ENCODE data around the gene RASGEF1B.

Gene RASGEF1B

DNA sequence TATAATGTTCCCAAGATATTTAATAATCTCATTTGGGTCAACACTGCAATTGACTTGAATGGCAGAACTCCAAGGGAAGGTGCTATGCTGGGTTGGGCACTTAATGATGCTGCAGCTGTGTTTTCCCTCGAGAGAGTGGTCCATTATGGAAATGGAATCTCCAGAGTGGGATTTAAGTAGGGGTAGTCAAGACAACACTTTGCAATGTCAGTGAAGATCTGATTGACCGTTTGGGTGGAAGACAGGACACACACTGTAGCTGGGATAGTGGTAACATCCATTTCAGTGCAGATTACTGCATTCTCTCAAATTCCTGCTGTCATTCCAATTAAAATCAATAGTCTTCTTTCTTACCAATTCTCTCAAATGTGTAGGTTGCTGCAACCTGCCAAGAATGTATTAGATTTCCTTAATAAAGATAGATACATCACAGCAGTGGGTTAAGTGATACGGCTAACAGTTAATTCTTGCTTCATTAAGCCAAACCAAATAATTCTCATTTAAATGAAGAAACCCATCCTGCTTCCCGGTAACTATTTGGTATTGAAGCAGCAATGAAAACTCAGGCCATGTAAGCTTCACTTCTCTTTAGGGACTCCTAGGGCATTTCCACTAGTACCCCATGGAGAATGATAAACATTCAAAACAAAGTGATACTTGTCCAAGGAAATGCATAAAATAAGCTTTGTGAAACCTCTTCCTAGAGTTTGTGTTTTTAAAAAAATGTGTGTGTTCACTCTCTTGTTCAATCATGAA lies 40.5 kb upstream of the RASGEF1B start:
- H3K4me3 ChIP-seq (ENCODE audit: low read length), result no peak overlapping the region
- TF ChIP-seq CTCF (IDR thresholded peaks at IDR 0.05; ENCODE audit: insufficient read depth, low read depth, low read length, missing control alignments), result no peak
- no peak for DNase-seq (ENCODE audit: low read depth)

- no peak overlapping the region for H3K4me3 ChIP-seq (ENCODE audit: low read length)
- DNase-seq (ENCODE audit: low read depth), result no peak
- TF ChIP-seq CTCF (IDR thresholded peaks at IDR 0.05; ENCODE audit: insufficient read depth, low read depth, low read length, missing control alignments), result no peak
Measured at GRCh38 chr4:81510643-81511178, 39.0 kb upstream of the RASGEF1B start.

GRCh38 chr4:81509822-81510221 lies 38.1 kb upstream of the RASGEF1B start:
- no peak overlapping the region for H3K4me3 ChIP-seq (ENCODE audit: low read length)
- TF ChIP-seq CTCF (IDR thresholded peaks at IDR 0.05; ENCODE audit: insufficient read depth, low read depth, low read length, missing control alignments), result no peak
- DNase-seq (ENCODE audit: low read depth), result no peak

- no peak overlapping the region for H3K4me3 ChIP-seq (ENCODE audit: low read length)
- no peak for TF ChIP-seq CTCF (IDR thresholded peaks at IDR 0.05; ENCODE audit: insufficient read depth, low read depth, low read length, missing control alignments)
- DNase-seq (ENCODE audit: low read depth), result no peak
Measured at GRCh38 chr4:81509191-81509590, 37.5 kb upstream of the RASGEF1B start.

DNA sequence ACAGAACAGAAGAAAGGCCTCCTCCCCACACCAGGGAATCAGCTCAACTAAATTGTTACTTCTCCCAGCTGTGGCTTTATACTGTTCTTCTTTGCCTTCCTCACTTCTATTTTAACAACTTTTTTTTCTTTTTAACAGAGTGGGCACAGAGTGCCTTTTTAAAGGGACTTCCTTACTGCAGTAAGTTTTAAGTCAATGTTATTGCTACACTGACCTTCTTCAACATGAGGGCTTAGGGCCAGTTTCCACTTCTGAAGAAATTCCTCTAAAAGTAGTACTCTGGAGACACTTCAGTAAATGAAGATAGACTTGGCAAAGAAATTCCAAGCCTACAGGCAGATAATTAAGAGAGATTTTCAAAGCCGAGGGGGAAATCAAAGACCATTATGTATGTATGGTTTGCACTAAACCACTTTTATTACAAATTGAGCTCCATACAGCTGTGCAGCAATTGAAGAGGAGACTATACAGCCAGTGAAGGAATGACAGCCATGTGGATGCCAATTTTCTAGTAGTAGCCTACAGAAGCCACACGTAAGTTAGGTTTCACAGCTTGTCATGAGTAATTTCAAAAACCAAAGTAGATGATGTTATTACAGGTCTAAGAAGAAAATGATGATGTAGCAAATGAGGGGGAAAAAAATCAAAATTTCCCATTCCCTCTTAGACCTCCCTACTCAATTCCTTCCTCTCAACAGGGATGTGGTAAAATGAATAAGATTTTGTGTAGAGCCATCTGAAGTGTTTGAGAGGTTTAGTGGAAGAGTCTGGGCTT lies 36.9 kb upstream of the RASGEF1B start:
- no peak for TF ChIP-seq CTCF (IDR thresholded peaks at IDR 0.05; ENCODE audit: insufficient read depth, low read depth, low read length, missing control alignments)
- no peak overlapping the region for H3K4me3 ChIP-seq (ENCODE audit: low read length)
- DNase-seq (ENCODE audit: low read depth), result no peak

GRCh38 chr4:81507530-81507929 lies 35.8 kb upstream of the RASGEF1B start:
- no peak overlapping the region for H3K4me3 ChIP-seq (ENCODE audit: low read length)
- no peak for TF ChIP-seq CTCF (IDR thresholded peaks at IDR 0.05; ENCODE audit: insufficient read depth, low read depth, low read length, missing control alignments)
- DNase-seq (ENCODE audit: low read depth), result no peak

Measured in epithelial cell of esophagus (primary cell).